ENCODE measurements around the gene RIT2. TPM values are rescaled to one million over a fixed set of nuclear protein-coding genes. Genes with fewer than 3 reads are reported as not detected.

RIT2 gene
- polyA plus RNA-seq, 4 donors: 0.27 TPM; not detected in 3

DNA sequence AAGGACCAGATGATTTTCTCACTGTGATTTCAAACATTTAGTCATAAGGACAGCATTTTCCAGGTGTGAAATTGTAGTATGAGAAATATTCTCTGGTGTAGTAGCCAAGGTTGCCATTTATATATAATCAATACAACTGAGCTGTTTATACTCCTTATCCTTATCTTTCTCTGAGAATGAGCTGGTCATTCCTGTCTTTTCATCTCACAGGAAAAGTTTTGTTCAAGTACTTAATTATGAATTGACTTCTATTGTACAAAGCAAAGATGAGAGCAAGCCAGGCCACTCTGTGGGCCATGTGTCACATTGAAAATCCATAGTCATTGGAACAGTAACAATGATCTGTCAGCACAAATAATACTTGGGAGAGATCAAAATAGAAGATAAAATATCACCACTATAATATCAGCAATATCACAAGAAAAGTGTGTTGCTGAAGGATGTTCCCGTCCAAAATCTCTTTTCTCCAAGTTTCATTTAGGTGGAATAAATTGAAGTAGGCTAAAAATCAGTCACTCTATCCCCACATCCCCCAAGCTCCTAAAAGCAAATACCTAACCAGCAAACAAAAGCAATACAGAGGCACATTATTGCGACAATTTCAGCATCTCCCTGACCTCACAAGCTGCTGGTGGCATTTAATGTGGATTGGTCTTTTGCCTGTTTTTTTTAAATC lies 2.1 kb downstream of the RIT2 start:
- peaks cover 0 to 2% (median 0%) of the 10 kb centered on the region in 3 donors for H3K27me3 ChIP-seq (ENCODE audit: control insufficient read depth in 3 of 3, insufficient read depth in 3 of 3, low read length in 3 of 3)
- FAIRE-seq (no peak), DNase-seq (no peak)
- 58 to 76% (median 67%) methylated on average over 2 of the region's 2 CpGs for WGBS, 3 donors
- no peak overlapping the region for H3K4me3 ChIP-seq (ENCODE audit: low read depth in 1 of 3, low read length in 3 of 3)
- H3K36me3 ChIP-seq (ENCODE audit: control insufficient read depth in 3 of 3, insufficient read depth in 2 of 3, low read depth in 1 of 3, low read length in 3 of 3): no peaks in the 10 kb centered on the region
- H3K4me1 ChIP-seq (ENCODE audit: control insufficient read depth in 3 of 3, insufficient read depth in 2 of 3, low read depth in 1 of 3, low read length in 2 of 3): no peaks in the 10 kb centered on the region
- H3K27ac ChIP-seq (ENCODE audit: low read depth in 1 of 3, low read length in 2 of 3): no peak overlapping the region
- no peaks in the 10 kb centered on the region for H3K9me3 ChIP-seq (ENCODE audit: control insufficient read depth in 2 of 2, insufficient read depth in 1 of 2, low read depth in 1 of 2, low read length in 1 of 2)

DNA sequence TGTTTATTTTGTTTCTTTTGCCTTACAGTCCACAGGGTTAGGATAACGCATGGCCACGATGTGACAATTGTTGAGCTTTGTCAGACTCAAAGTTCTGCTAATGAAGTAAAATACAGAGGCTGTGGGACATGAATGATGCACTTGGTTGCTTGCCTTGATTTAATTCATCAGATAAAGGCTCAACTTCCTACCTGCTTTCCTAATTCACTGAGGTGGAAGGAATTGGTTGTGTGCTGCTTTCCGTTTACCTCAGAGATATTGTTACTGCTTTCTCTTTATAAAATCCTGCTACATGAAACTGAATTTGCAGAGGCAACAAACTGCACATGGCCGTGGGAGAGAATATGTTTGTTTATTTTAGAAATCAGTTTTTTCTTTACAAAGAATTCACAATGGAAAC lies 6.6 kb downstream of the RIT2 start:
- Histone ChIP-seq H3K9me3 (ENCODE audit: control insufficient read depth in 2 of 2, insufficient read depth in 1 of 2, low read depth in 1 of 2, low read length in 1 of 2) (no peaks in the 10 kb centered on the region), H3K27ac (ENCODE audit: low read depth in 1 of 3, low read length in 2 of 3) (no peak overlapping the region), H3K4me3 (ENCODE audit: low read depth in 1 of 3, low read length in 3 of 3) (no peak overlapping the region), H3K36me3 (ENCODE audit: control insufficient read depth in 3 of 3, insufficient read depth in 2 of 3, low read depth in 1 of 3, low read length in 3 of 3) (no peaks in the 10 kb centered on the region), H3K27me3 (ENCODE audit: control insufficient read depth in 3 of 3, insufficient read depth in 3 of 3, low read length in 3 of 3) (no peaks in the 10 kb centered on the region), H3K4me1 (ENCODE audit: control insufficient read depth in 3 of 3, insufficient read depth in 2 of 3, low read depth in 1 of 3, low read length in 2 of 3) (no peaks in the 10 kb centered on the region)
- WGBS, 3 donors: 48 to 62% (median 60%) methylated on average over 4 of the region's 4 CpGs
- FAIRE-seq (no peak), DNase-seq (no peak)

DNA sequence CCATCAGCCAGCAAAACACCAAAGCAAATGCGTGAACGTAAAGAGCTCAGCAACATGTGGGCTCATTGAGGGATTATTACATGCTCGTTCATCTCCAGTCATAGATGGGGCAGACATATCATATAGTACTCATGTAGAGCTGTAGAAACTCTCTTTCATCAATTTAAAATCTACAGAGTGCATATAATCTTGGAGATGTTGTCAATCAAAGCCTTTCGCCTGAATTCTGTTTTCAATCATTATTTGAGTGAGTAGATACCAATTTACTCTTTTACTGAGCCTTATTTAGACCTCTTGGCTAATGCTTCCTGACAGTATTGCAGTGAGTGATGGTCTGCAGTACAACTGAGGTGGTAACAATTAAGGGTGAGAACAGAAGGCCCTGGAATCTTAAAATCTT lies 7.0 kb downstream of the RIT2 start:
- no peaks in the 10 kb centered on the region for H3K4me1 ChIP-seq (ENCODE audit: control insufficient read depth in 3 of 3, insufficient read depth in 2 of 3, low read depth in 1 of 3, low read length in 2 of 3)
- DNase-seq: no peak
- no peak overlapping the region for H3K27ac ChIP-seq (ENCODE audit: low read depth in 1 of 3, low read length in 2 of 3)
- no peak for FAIRE-seq
- H3K27me3 ChIP-seq (ENCODE audit: control insufficient read depth in 3 of 3, insufficient read depth in 3 of 3, low read length in 3 of 3): no peaks in the 10 kb centered on the region
- no peaks in the 10 kb centered on the region for H3K36me3 ChIP-seq (ENCODE audit: control insufficient read depth in 3 of 3, insufficient read depth in 2 of 3, low read depth in 1 of 3, low read length in 3 of 3)
- H3K4me3 ChIP-seq (ENCODE audit: low read depth in 1 of 3, low read length in 3 of 3): no peak overlapping the region
- no peaks in the 10 kb centered on the region for H3K9me3 ChIP-seq (ENCODE audit: control insufficient read depth in 2 of 2, insufficient read depth in 1 of 2, low read depth in 1 of 2, low read length in 1 of 2)
- 83 to 89% (median 84%) methylated on average over 4 of the region's 4 CpGs for WGBS, 3 donors

DNA sequence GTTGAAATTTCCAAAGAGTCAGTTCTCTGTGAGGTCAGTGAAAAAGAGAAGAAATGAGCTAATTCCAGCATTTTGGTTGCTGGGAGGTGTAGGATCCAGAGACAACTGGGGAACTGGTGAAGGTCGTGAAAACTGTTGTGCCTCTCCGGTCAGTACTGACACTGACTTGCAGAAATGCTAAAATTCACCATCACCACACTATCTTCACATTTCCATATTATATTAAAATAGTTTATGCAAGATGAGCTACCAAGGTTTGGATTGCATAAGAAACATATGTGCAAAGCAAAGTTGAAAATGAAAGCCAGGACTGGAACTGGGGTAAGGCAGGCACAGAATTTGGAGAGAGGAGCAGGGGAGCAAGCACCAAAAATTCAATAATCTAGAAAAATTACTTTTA lies 21.8 kb downstream of the RIT2 start:
- 82 to 95% (median 86%) methylated on average over 2 of the region's 2 CpGs for WGBS, 3 donors
- no peaks in the 10 kb centered on the region for H3K36me3 ChIP-seq (ENCODE audit: control insufficient read depth in 3 of 3, insufficient read depth in 2 of 3, low read depth in 1 of 3, low read length in 3 of 3)
- DNase-seq: no peak
- no peak overlapping the region for H3K27ac ChIP-seq (ENCODE audit: low read depth in 1 of 3, low read length in 2 of 3)
- H3K9me3 ChIP-seq (ENCODE audit: control insufficient read depth in 2 of 2, insufficient read depth in 1 of 2, low read depth in 1 of 2, low read length in 1 of 2): no peaks in the 10 kb centered on the region
- H3K27me3 ChIP-seq (ENCODE audit: control insufficient read depth in 3 of 3, insufficient read depth in 3 of 3, low read length in 3 of 3): no peaks in the 10 kb centered on the region
- FAIRE-seq: no peak
- H3K4me1 ChIP-seq (ENCODE audit: control insufficient read depth in 3 of 3, insufficient read depth in 2 of 3, low read depth in 1 of 3, low read length in 2 of 3): no peaks in the 10 kb centered on the region
- no peak overlapping the region for H3K4me3 ChIP-seq (ENCODE audit: low read depth in 1 of 3, low read length in 3 of 3)

DNA sequence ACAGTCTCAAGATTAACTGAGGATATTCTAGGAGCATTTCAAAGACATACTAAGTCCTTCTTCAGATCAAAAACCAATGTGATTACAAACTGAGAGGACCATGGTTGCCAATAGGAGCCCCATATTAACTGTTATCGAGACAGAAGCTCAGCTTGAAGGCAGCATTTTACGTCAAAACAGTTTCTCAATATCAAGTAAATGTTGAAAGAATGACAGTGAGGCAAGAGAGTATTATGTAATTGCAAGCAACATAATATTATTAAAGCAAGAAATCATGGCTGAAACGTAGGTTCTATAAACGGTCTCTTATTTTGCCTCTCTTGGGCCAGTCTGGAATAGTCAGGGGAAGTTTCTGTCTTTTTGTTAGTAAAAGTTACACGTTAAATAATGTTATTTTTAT lies 22.9 kb downstream of the RIT2 start:
- Histone ChIP-seq H3K4me1 (ENCODE audit: control insufficient read depth in 3 of 3, insufficient read depth in 2 of 3, low read depth in 1 of 3, low read length in 2 of 3) (no peaks in the 10 kb centered on the region), H3K36me3 (ENCODE audit: control insufficient read depth in 3 of 3, insufficient read depth in 2 of 3, low read depth in 1 of 3, low read length in 3 of 3) (no peaks in the 10 kb centered on the region), H3K9me3 (ENCODE audit: control insufficient read depth in 2 of 2, insufficient read depth in 1 of 2, low read depth in 1 of 2, low read length in 1 of 2) (no peaks in the 10 kb centered on the region), H3K27me3 (ENCODE audit: control insufficient read depth in 3 of 3, insufficient read depth in 3 of 3, low read length in 3 of 3) (no peaks in the 10 kb centered on the region), H3K4me3 (ENCODE audit: low read depth in 1 of 3, low read length in 3 of 3) (no peak overlapping the region), H3K27ac (ENCODE audit: low read depth in 1 of 3, low read length in 2 of 3) (no peak overlapping the region)
- 66 to 82% (median 79%) methylated on average over 5 of the region's 5 CpGs for WGBS, 3 donors
- FAIRE-seq (no peak), DNase-seq (no peak)

DNA sequence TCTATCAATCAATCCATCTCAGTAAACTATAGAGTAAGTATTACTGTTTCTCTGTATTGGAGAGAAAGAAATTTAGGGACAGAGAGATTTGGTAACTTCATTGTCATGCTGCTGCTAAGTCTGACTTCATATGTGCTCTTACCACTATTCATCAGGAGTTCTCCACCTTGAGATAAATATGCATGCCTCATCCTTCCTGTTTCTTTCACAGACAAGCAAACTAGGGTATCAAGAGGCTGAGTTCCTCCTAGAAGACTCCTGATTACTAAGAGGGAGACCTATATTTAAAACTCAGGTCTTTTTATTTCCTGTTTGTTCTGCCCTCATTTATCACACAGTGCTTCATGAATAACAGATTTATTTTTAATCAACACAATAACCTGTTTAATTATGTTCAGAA lies 34.1 kb downstream of the RIT2 start:
- Histone ChIP-seq H3K9me3 (ENCODE audit: control insufficient read depth in 2 of 2, insufficient read depth in 1 of 2, low read depth in 1 of 2, low read length in 1 of 2) (no peaks in the 10 kb centered on the region), H3K4me3 (ENCODE audit: low read depth in 1 of 3, low read length in 3 of 3) (no peak overlapping the region), H3K4me1 (ENCODE audit: control insufficient read depth in 3 of 3, insufficient read depth in 2 of 3, low read depth in 1 of 3, low read length in 2 of 3) (no peaks in the 10 kb centered on the region), H3K27ac (ENCODE audit: low read depth in 1 of 3, low read length in 2 of 3) (no peak overlapping the region), H3K36me3 (ENCODE audit: control insufficient read depth in 3 of 3, insufficient read depth in 2 of 3, low read depth in 1 of 3, low read length in 3 of 3) (no peaks in the 10 kb centered on the region), H3K27me3 (ENCODE audit: control insufficient read depth in 3 of 3, insufficient read depth in 3 of 3, low read length in 3 of 3) (peaks cover 0 to 3% (median 0%) of the 10 kb centered on the region in 3 donors)
- no peak for DNase-seq
- FAIRE-seq: no peak

DNA sequence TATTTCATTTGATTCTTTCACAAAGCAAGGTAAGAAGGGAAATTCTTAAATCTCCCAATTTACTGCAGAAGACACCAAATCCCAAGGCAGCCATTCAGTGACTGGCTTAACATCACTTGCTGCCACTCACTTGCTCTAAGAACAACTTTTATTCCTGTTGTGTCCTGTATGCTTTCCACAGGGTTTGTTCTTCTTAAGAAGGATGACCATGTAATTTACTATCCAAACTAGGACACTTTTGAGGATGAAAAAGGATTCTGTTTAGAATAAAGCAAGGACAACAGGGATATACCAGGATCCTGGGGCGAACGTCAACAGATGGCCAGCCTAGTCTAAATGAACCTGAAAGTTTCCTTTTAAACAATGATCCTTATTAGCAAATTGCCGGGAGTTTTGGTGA lies 34.8 kb downstream of the RIT2 start:
- H3K4me1 ChIP-seq (ENCODE audit: control insufficient read depth in 3 of 3, insufficient read depth in 2 of 3, low read depth in 1 of 3, low read length in 2 of 3): no peaks in the 10 kb centered on the region
- H3K36me3 ChIP-seq (ENCODE audit: control insufficient read depth in 3 of 3, insufficient read depth in 2 of 3, low read depth in 1 of 3, low read length in 3 of 3): no peaks in the 10 kb centered on the region
- no peak overlapping the region for H3K27ac ChIP-seq (ENCODE audit: low read depth in 1 of 3, low read length in 2 of 3)
- peaks cover 0 to 3% (median 0%) of the 10 kb centered on the region in 3 donors for H3K27me3 ChIP-seq (ENCODE audit: control insufficient read depth in 3 of 3, insufficient read depth in 3 of 3, low read length in 3 of 3)
- H3K4me3 ChIP-seq (ENCODE audit: low read depth in 1 of 3, low read length in 3 of 3): no peak overlapping the region
- no peak for DNase-seq
- 72 to 85% (median 81%) methylated on average over 3 of the region's 3 CpGs for WGBS, 3 donors
- no peak for FAIRE-seq
- no peaks in the 10 kb centered on the region for H3K9me3 ChIP-seq (ENCODE audit: control insufficient read depth in 2 of 2, insufficient read depth in 1 of 2, low read depth in 1 of 2, low read length in 1 of 2)

DNA sequence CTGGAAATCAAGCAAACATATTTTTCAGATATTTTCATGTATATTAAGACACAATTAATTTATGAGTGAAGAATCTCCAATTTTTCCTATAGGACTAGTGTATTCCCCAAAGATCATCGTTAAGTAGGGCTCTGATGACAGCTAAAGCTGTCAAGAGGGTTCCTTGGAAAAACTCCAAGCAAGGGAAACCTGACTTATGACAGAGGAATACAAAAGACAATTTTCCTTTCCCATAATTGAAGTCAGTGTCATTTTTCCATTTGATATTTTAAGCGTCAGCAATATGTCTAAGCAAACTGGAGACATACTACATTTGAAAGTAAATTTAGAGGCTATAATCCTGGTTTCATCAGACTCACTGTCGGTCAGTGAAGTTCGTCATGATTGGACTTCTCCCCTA lies 36.1 kb downstream of the RIT2 start:
- Histone ChIP-seq H3K36me3 (ENCODE audit: control insufficient read depth in 3 of 3, insufficient read depth in 2 of 3, low read depth in 1 of 3, low read length in 3 of 3) (no peaks in the 10 kb centered on the region), H3K4me1 (ENCODE audit: control insufficient read depth in 3 of 3, insufficient read depth in 2 of 3, low read depth in 1 of 3, low read length in 2 of 3) (no peaks in the 10 kb centered on the region), H3K27ac (ENCODE audit: low read depth in 1 of 3, low read length in 2 of 3) (no peak overlapping the region), H3K27me3 (ENCODE audit: control insufficient read depth in 3 of 3, insufficient read depth in 3 of 3, low read length in 3 of 3) (peaks cover 0 to 3% (median 0%) of the 10 kb centered on the region in 3 donors), H3K9me3 (ENCODE audit: control insufficient read depth in 2 of 2, insufficient read depth in 1 of 2, low read depth in 1 of 2, low read length in 1 of 2) (no peaks in the 10 kb centered on the region), H3K4me3 (ENCODE audit: low read depth in 1 of 3, low read length in 3 of 3) (no peak overlapping the region)
- 67 to 82% (median 69%) methylated on average over 4 of the region's 4 CpGs for WGBS, 3 donors
- FAIRE-seq (no peak), DNase-seq (no peak)

DNA sequence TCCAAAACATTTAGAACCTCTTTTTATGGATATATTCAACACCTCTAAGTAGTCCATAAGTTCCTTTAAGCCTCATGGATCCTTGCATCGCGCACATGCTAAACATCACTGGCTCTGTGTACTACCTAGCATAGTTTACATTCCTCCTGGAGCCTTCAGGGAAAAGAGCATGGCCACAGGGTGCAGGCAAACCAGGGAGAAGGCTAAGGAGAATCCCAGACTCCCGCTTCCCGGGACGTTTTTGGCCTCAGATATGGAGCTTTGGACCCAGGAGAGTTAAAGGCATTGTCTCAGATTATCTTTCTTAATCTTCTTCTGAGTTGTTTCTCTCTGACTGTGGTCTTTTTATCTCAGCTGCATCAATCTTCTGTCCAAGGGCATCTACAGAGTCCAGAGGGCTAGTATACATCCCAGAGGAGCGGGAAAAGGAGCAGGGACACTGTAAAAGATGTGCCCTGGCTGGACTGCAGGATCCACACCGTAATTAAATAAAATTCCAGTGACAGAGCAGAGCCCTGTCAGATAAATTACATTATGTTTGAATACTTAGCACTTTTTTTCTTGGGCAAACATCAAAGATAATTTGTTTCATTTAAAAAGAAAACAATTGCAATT lies 36.9 kb downstream of the RIT2 start:
- Histone ChIP-seq H3K9me3 (ENCODE audit: control insufficient read depth in 2 of 2, insufficient read depth in 1 of 2, low read depth in 1 of 2, low read length in 1 of 2) (no peaks in the 10 kb centered on the region), H3K4me1 (ENCODE audit: control insufficient read depth in 3 of 3, insufficient read depth in 2 of 3, low read depth in 1 of 3, low read length in 2 of 3) (no peaks in the 10 kb centered on the region), H3K36me3 (ENCODE audit: control insufficient read depth in 3 of 3, insufficient read depth in 2 of 3, low read depth in 1 of 3, low read length in 3 of 3) (no peaks in the 10 kb centered on the region), H3K4me3 (ENCODE audit: low read depth in 1 of 3, low read length in 3 of 3) (no peak overlapping the region), H3K27ac (ENCODE audit: low read depth in 1 of 3, low read length in 2 of 3) (no peak overlapping the region), H3K27me3 (ENCODE audit: control insufficient read depth in 3 of 3, insufficient read depth in 3 of 3, low read length in 3 of 3) (peaks cover 0 to 3% (median 0%) of the 10 kb centered on the region in 3 donors)
- FAIRE-seq: no peak
- WGBS, 3 donors: 43 to 57% (median 56%) methylated on average over 7 of the region's 7 CpGs
- no peak for DNase-seq
